Measurements from ENCODE around the gene SPOCK1. TPM values are rescaled to one million over a fixed set of nuclear protein-coding genes. Genes with fewer than 3 reads are reported as not detected.

Gene SPOCK1
- total and polyA plus RNA-seq, 2 of the 13 experiments (the other 11 are each of a cell fraction or from before 2014, with no cell fraction given) = 0.18 to 0.29 TPM

GRCh38 chr5:137308311-137308710 is 190.8 kb downstream of the SPOCK1 start:
- Histone ChIP-seq H3K9ac (ENCODE audit: insufficient read depth, low read depth, low read length) (no peak overlapping the region), H3K4me3 (replicated peaks in 1 of 3; ENCODE audit: insufficient read depth in 1 of 3, low read depth in 2 of 3, low read length in 3 of 3) (no peak overlapping the region), H3K36me3 (replicated peaks in 1 of 2; ENCODE audit: control insufficient read depth in 1 of 2, insufficient read depth in 2 of 2, low read length in 2 of 2) (no peaks in the 10 kb centered on the region), H3K27me3 (ENCODE audit: control insufficient read depth in 1 of 2, insufficient read depth in 2 of 2, low read length in 2 of 2) (no peaks in the 10 kb centered on the region), H2AFZ (ENCODE audit: low read length) (no peak overlapping the region), H3K79me2 (ENCODE audit: insufficient read depth, low read length) (no peaks in the 10 kb centered on the region), H3K4me2 (ENCODE audit: low read depth, low read length) (no peak overlapping the region), H3K4me1 (ENCODE audit: insufficient read depth, low read length) (no peaks in the 10 kb centered on the region), H4K20me1 (ENCODE audit: insufficient read depth, low read length) (no peaks in the 10 kb centered on the region), H3K9me3 (ENCODE audit: low read length) (no peaks in the 10 kb centered on the region), H3K27ac (ENCODE audit: extremely low read length, insufficient read depth, low read length) (no peak overlapping the region)
- BruUV-seq (replicated peaks) = no TSS peak
- FAIRE-seq (no peak), DNase-seq (ENCODE audit: low spot score) (no peak), ATAC-seq (no peak)
- intact Hi-C loops (cut with micrococcal nuclease; ENCODE audit: unreplicated experiment) (no loop called here), in situ Hi-C loops (cut with HindIII; ENCODE audit: extremely low pct_ligation_motif_present, low pct_unique_long_range_greater_than_20kb) (no loop called here)
- ChIA-PET POLR2A (no interaction called here), CTCF (ENCODE audit: low intra/inter-chr PET ratio, low total read pairs) (no interaction called here)
- no peak for TF ChIP-seq ZNF496 (CRISPR knock-in tag; IDR thresholded peaks at IDR 0.05; ENCODE audit: insufficient replicate concordance)
- TF ChIP-seq, protein P1, sequence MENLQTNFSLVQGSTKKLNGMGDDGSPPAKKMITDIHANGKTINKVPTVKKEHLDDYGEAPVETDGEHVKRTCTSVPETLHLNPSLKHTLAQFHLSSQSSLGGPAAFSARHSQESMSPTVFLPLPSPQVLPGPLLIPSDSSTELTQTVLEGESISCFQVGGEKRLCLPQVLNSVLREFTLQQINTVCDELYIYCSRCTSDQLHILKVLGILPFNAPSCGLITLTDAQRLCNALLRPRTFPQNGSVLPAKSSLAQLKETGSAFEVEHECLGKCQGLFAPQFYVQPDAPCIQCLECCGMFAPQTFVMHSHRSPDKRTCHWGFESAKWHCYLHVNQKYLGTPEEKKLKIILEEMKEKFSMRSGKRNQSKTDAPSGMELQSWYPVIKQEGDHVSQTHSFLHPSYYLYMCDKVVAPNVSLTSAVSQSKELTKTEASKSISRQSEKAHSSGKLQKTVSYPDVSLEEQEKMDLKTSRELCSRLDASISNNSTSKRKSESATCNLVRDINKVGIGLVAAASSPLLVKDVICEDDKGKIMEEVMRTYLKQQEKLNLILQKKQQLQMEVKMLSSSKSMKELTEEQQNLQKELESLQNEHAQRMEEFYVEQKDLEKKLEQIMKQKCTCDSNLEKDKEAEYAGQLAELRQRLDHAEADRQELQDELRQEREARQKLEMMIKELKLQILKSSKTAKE (CRISPR knock-in tag; IDR thresholded peaks at IDR 0.05; ENCODE audit: borderline replicate concordance) = no peak
- TF ChIP-seq ZNF331 (CRISPR knock-in tag; IDR thresholded peaks at IDR 0.05) = no peak
- TF ChIP-seq ZBTB4 (CRISPR knock-in tag; IDR thresholded peaks at IDR 0.05; ENCODE audit: borderline replicate concordance) = no peak
- TF ChIP-seq, protein P2, sequence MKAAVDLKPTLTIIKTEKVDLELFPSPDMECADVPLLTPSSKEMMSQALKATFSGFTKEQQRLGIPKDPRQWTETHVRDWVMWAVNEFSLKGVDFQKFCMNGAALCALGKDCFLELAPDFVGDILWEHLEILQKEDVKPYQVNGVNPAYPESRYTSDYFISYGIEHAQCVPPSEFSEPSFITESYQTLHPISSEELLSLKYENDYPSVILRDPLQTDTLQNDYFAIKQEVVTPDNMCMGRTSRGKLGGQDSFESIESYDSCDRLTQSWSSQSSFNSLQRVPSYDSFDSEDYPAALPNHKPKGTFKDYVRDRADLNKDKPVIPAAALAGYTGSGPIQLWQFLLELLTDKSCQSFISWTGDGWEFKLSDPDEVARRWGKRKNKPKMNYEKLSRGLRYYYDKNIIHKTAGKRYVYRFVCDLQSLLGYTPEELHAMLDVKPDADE (CRISPR knock-in tag; IDR thresholded peaks at IDR 0.05) = no peak
- no peak for TF ChIP-seq PAWR (CRISPR knock-in tag; IDR thresholded peaks at IDR 0.05; ENCODE audit: borderline replicate concordance)
- 0% methylated on average over 2 of the region's 3 CpGs for WGBS (ENCODE audit: low lambda C conversion rate)
